Right lobe of liver (tissue), 4 donors: ENCODE data around the gene SLC1A3.

Experiments
- POLR2A ChIP-seq: fragments of 450-650 bp; IDR thresholded peaks from one replicate; pipeline ENCODE4 v1.6.1; 2017; ENCODE audit warnings: antibody characterized with exemption, mild to moderate bottlenecking
- TF ChIP-seq, protein P1 (sequence below), 4 donors: fragments of 200-600 bp in 3 of 4; fragments of 450-650 bp in 1 of 4; IDR thresholded peaks; one replicate each; pipeline versions ENCODE4 v1.5.1 to v1.8.0; 2016 to 2022; ENCODE audit warnings: antibody characterized with exemption in 4 of 4, mild to moderate bottlenecking in 2 of 4
- donor health status: DM: no; HTN: no; CAD: no.
- donor health status: DM: no; HTN: no; CAD: no.
- donor health status: DM: no; HTN: yes; CAD: no.

DNA sequence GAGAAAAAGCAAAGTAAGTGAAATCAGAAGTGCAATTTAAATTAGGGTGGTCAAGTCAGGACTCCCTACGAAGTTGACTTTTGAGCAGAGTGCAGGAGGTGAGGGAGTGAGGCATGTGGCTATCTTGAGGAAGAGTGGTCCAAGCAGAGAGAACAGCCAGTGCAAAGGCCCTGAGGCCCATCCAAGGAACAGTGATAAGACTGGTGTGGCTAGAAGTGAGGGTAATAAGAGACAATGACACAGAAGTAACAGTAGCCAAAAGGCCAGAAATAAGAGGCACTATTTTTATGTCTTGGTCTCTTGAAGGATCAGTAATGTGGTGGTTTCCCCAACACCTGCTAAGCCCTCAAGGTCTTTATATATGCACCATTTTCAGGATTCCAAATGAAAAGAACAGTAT lies 120.4 kb downstream of the SLC1A3 start:
- TF ChIP-seq, protein P1, sequence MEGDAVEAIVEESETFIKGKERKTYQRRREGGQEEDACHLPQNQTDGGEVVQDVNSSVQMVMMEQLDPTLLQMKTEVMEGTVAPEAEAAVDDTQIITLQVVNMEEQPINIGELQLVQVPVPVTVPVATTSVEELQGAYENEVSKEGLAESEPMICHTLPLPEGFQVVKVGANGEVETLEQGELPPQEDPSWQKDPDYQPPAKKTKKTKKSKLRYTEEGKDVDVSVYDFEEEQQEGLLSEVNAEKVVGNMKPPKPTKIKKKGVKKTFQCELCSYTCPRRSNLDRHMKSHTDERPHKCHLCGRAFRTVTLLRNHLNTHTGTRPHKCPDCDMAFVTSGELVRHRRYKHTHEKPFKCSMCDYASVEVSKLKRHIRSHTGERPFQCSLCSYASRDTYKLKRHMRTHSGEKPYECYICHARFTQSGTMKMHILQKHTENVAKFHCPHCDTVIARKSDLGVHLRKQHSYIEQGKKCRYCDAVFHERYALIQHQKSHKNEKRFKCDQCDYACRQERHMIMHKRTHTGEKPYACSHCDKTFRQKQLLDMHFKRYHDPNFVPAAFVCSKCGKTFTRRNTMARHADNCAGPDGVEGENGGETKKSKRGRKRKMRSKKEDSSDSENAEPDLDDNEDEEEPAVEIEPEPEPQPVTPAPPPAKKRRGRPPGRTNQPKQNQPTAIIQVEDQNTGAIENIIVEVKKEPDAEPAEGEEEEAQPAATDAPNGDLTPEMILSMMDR (IDR thresholded peaks at IDR 0.05): no peak
- TF ChIP-seq POLR2A: no peak
